Mesenteric fat pad (tissue), 1 donor: ENCODE results near the gene ASCC1. TPM values are rescaled to one million over a fixed set of nuclear protein-coding genes. Genes with fewer than 3 reads are reported as not detected.
"Not testable (repeated sequence)": the region's sequence is repeated elsewhere in the genome, so short reads cannot be mapped to it uniquely, and the experiment has no call there.

Experiments
- DNase-seq: peaks from one replicate; pipeline ENCODE4 v3.0.0-alpha.2; 2020; ENCODE audit warnings: low spot score
- total RNA-seq: library from RNA; stranded (reverse); fragmentation: NEBNext Ultra II Directional; extraction: Animal tissue kit (Norgen Biotek cat#: 25700); gene quantifications from one replicate; pipeline ENCODE4 v1.2.1, GENCODE V29; 2021
- donor health status: DM: yes; HTN: yes; CAD: no.

ASCC1 gene
- total RNA-seq, 1 donor from 2014 or later = 29.2 TPM

DNA sequence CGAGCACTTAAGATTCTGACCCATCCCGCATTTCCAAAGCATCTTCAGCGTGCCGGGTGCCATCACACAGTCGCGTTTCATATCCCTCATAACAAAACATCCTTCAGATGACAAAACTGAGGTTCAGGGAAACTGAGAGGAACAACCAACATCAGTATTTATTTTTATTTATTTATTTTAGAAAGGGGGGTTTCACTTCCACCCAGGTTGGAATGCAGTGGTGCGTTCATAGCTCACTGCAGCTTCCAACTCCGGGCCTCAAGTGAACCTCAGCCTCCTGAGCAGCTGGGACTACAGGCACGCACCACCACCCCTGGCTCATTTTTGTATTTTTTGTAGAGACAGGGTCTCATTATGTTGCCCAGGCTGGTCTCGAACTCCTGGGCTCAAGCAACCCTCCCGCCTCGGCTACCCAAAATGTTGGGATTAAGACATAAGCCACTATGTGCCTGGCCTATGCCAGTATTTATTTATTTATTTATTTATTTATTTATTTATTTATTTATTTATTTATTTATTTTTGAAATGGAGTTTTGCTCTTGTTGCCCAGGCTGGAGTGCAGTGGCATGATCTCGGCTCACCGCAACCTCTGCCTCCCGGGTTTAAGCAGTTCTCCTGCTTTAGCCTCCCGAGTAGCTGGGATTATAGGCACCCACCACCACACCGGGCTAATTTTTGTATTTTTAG, 33.2 kb upstream of the ASCC1 start:
- not testable (repeated sequence) for DNase-seq

DNA sequence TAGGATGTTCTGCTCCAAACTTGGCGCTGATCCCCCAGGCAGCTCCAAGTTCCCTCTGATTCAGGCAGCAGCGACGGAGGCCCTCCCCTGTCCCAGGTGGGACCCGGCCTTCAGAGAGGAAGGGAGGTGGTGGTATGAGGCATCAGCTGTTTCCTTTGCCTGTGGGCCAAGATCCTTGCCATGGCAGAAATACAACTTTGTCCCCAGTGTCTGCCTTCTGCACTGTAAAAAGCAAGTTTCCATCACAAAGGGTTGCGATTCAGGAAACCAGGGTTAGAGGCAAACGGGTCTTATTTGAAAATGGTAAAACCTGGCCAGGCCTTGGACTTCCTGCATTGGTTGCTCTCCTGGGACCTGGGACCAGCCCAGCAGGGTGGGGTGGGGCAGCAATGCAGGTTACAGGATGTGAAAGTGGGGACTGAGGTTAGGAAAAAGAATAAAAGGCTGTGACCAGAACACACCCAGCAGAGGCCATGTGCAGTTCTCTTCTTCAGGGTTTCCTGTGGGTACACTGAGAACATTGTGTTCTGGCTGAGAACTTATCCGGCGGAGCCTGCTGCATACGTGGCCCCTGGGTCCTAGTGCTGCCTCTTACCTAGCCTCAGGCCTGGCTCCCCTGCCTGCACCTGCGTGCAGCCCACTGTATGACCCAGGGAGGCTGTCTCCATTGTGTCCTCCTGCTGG, 32.5 kb upstream of the ASCC1 start:
- DNase-seq = no peak

DNA sequence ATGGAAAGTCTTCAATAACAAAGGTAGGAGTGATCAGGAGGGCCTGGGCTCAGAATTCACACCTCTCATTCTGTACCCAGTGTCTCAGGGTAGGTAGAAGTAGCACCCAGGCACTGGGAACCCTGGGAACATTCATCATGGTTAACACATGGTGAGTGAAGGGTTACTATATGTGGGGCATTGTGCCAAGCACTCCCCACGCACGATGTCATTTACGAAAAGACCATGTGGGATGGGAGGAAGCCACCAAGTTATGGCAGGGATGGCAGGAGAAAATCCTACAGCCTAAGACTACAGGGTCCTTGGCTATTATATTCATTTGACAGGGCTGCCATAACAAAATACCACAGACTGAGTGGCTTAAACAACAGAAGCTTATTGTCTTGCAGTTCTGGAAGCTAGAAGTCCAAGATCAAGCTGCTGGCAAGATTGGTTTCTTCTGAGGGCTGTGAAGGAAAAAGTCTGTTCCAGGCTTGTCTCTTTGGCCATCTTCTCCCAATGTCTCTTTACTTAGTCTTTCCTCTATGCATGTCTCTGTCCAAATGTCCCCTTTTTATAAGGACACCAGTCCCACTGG, 30.0 kb upstream of the ASCC1 start:
- DNase-seq = no peak

DNA sequence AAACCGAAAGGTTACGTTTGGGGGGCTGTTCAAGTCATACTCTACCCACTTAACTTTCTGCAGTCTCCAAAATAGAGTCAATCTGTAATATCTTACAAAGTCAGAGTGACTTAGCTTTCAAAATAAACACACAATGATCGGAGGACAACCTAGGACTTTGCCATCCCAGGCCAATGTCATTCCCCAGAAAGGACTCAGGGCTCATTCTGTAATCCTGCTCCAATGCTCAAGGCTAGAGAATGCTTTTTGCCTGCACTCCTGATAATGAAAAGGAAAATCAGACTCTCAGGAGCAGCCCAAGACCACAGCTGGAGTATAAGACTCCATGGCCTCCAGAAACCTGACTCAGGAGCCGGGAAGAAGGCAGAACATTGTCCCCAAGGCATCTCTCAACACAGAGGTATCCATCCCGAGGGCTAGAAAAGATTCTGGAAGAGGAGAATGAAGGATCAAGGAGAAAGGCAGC, 28.5 kb upstream of the ASCC1 start:
- DNase-seq = no peak

DNA sequence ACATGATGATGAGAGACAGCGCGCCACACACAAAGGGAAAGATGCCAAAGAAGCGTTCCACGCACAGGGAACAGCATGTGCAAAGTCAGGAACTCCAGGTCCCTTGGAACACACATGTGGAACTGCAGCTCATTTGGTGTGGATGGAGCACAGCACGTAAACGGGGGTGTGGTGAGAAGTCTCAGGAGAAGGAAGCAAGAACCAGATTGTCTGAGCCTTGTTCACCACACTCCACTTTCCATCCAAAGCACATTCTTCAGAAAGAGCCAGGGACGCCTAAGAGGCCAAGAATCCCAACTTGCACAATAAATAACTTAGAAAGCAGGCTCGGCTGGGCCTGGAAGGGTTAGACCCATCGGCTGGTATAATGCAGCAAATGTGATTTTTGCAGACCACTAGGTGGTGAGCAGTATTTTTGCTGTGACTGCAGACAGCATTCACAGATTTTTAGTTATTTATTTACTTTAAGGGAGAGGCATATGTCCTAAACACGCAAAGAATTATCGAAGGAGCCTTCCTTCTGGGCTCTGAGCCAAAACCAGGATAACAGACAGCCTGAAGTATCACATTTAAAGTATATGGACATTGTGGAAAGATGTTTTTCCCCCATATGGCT, 27.9 kb upstream of the ASCC1 start:
- no peak for DNase-seq

DNA sequence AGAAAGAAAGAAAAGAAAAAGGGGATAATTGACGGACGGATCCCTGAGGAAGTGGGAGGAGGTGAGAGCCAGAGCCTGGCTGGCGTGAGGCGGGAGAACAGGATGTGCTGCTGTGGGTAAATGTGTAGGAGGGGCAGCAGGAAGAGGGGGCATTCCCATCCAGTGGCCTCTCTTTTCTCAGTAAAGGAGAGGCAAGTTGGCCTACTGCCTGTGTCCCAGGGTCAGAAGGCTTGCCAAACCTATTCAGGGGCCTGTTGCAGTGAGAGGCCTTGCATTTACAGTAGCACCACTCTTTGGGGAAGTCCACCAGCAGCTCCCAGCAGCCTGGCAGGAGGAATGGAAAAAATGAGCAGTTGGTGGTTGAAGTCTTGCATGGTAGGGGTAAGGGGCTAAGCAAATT, 26.6 kb upstream of the ASCC1 start:
- no peak for DNase-seq

DNA sequence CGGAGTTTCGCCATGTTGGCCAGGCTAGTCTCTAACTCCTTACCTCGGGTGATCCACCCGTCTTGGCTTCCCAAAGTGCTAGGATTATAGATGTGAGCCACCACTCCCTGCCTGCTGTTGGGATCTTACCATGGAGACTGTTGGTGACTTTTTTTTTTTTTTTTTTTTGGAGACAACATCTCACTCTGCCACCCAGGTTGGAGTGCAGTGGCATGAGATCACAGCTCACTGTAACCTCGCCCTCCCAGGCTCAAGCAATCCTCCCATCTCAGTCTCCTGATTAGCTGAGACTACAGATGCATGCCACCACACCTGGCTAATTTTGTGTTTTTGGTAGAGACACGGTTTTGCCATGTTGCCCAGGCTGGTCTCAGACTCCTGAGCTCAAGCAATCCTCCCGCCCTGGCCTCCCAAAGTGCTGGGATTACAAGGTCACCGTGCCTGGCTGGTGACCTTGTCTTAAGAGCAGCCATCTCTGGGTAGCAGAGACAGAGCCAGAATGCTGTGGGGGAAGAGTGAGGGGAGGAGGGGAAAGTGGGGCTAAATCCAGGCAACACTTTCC, 25.7 kb upstream of the ASCC1 start:
- peak; percentile 64 for DNase-seq

DNA sequence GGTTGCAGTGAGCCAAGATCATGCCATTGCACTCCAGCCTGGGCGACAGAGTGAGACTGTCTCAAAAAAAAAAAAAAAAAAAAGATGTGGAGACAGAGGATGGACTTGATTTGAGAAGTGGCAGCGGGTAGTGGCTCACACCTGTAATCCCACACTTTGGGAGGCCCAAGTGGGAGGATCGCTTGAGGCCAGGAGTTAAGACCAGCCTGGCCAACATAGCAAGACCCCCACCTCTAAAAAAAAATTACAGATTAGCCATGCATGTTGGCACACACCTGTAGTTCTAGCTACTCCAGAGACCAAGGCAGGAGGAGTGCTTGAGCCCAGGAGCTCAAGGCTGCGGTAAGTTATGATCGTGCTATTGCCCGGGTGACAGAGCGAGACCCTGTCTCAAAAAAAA, 24.3 kb upstream of the ASCC1 start:
- peak; percentile 16 for DNase-seq

DNA sequence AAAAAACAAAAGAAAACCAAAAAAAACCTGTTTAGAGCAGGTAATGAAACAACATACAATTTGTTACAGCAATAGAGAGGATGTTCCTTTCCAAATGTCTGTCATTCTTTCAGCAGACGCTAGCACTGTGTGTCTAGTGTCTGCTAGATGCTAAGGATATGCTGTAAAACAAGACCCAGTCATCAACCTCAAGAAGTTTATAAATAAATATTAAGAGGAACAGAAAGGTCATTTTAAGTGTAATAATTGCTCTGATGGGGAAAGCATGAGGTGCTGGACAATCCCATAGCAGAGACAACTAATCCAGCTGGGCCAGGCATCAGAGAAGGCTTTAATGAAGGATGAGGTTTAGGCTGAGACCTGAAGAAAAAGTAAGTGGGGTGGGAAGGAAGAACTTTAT, 23.3 kb upstream of the ASCC1 start:
- no peak for DNase-seq

DNA sequence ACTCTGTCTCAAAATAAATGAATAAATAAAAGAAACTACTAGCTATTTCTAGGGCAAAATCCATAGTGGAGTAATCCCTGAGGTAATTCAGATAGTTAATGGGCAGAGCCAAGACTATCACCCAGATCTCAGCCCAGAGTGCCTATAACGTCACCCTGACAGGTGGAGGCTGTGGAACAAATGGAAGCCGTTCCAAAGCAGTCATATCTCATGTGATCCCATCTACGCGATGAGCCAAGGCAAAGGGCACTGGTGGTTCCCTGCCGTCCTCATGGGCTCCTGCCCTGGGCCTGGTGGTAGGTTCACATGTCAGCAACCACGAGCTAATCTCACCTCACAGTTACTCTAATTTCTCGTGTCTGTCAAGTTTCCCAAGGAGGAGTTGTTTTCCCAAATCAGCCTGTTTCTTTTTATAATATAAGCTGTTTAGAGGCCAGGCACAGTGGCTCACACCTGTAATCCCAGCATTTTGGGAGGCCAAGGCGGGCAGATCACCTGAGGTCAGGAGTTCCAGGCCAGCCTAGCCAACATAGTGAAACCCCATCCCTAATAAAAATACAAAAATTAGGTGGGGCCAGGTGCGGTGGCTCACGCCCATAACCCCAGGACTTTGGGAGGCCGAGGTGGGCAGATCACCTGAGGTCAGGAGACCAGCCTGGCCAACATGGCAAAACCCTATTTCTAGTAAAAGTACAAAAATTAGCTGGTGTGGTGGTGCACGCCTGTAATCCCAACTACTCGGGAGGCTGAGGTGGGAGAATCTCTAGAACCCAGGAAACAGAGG, 22.5 kb upstream of the ASCC1 start:
- peak; percentile 53 for DNase-seq

DNA sequence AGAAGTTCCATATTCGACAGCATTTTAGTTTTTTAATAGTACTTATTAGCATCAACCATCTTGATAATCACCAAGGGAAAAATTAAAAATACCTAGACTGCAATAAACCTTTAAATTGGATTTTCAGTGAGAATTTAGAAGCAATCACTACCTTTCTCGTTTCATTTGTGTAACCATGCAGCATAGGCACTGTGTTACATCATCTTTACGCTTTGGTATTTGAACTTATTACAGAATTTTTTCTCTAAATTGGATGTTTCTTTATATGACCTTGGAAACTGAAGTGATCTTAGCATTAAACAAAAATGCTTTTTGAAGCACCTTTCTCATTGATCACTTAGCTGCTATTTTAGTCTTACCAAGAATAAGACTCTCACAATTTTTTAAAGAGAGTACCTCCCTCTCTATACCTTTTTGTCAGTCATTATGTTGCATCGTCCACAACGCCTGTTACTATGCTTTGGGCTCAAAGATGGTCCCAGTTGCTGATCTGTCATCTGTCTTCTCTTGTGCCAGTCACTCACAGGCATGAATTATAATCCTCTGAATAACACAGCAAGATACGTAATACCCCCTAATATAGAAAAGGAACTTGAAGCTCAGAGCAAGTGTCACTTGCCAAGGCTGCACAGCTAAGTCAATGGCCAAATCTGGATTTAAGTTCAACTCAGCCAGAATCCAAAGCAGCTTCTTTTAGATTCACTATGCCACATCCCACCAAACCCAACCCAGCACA, 19.6 kb upstream of the ASCC1 start:
- DNase-seq = no peak

DNA sequence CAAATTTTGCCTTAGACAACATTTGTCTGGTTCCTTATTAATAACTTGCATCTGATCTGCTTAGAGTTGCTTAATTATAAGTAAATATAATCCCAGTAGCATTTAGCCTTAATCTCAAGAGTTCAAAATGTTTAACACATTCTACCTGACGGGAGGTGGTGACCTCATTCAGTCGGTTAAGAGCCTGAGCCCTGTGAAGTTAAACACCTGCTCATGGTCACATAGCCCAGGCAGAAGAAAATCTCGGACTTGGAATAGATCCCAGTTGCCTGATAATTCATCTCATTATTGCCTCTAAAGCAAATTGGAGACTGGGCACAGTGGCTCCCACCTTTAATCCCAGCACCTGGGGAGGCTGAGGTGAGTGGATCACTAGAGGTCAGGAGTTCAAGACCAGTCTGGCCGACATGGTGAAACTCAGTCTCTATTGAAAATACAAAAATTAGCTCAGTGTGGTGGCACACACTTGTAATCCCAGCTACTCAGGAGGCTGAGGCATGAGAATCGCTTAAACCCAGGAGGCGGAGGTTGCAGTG, 18.6 kb upstream of the ASCC1 start:
- DNase-seq = no peak

DNA sequence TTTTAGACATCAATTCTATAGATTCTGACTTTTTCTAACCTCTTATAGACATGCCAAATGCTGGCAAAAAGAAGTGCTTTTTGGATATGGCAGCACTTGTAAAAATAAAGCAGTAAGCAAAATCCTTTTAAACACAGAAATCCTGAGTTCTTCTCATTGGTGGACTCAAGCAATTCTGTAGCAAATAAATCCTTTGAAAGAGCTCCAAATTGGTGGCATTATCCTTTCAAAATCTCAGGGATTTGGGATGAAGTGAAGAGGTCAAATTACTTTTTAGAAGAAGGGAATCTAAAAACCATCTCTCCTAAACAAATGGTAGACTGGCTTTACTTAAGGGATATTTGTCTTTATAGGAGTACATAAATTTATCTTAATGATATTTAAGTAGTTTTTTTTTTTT, 17.5 kb upstream of the ASCC1 start:
- DNase-seq = no peak

DNA sequence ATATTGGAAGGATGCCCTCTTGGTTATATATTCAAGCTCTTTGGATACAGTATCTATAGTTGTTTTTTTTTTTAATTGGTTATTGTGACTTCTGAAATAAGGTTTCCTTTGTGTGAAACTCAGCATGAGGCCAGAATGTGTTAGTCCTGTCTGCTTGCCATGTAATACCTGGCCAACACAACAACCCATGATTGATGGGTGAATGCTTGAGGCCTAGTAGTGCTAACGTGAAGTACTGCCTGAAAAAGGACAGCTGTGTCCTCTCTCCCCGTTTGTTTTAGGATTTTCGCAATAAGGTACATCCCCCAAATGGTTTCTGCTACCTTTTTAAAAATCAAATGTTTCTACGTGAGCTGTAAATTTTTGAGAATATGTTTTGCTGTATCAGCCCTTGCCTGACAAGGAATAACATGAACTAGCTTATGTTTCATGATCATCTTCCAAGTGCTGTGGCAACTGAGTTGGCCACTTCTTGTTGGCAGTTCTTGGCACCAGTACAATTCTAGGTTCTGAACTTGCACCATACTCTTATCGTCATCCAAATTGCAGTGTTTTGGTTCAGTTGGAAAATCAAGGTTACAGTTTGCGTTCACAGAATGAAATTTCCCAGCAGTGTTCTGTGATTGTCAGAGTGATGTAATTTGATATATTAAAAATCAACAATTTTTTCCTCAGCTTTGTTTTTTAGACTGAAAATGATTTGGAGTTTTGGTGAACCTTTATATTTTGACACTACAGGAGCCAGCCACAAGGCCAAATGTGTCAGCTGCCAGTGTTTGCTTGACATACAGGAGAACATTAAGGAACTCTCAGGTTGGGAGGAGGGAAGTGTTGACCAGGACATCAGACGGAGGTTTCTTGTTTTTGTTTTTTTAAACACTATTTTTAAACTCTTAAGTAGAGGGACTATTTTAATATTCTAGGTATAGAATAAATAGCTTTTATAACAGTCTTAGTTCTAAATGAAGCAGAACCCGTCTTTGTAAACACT, 13.5 kb upstream of the ASCC1 start:
- no peak for DNase-seq

DNA sequence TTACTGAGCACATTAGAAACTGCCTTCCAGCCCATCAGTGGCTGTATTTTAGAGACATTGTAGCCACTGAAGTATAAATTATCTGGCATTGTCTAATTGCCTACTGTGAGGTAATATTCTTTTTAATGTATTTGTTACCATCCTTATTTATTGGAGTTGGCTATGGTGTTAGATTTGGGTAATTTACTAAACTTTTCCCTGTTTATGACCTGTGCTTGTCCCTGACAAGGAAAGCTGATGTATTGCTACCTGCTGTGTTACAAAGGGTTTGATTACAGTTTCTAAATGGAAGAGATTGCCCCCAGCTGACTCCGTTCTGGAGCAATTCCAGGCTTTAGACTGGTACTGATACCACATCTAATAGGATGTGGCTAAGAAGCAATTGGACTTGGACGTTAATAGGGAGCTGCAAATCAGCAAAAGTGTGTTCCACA, 12.3 kb upstream of the ASCC1 start:
- DNase-seq = no peak

DNA sequence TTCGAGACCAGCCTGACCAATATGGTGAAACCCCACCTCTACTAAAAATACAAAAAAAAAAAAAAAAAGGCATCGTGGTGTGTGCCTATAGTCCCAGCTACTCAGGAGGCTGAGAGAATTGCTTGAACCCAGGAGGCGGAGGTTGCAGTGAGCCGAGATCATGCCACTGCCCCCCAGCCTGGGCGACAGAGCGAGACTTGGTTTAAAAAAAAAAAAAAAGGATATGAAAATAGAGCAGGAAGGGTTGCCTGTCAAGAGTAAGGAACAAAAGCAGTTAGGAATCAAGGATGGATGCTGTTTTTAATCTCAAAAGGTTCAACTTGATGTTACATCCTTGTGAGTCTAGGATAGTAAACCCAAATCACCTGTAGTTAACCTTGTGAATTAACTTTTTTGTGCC, 11.8 kb upstream of the ASCC1 start:
- DNase-seq = peak; percentile 33

DNA sequence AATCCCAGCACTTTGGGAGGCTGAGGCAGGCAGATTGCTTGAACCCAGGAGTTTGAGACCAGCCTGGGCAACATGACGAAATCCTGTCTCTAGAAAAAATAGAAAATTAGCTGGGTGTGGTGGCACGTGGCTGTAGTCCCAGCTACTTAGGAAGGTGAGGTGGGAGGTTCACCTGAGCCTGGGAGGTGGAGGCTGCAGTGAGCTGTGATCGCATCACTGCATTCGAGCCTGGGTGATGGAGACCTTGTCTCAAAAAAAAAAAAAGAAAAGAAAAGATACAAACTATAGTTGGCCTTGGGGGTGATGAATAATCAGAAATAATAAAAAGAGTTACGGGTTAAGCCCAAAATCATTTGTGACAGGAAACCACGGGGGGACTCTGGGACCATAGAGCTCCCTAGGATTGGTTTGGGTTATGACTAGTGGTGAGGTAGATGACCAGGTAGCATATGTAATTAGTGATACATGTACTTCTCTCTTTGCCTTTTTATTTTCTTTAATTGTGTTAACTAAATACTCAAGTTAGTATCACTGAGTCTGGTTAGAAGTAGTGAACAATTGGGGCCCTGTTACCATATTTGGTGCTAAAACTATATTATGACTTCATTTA, 10.4 kb upstream of the ASCC1 start:
- DNase-seq = peak; percentile 30

DNA sequence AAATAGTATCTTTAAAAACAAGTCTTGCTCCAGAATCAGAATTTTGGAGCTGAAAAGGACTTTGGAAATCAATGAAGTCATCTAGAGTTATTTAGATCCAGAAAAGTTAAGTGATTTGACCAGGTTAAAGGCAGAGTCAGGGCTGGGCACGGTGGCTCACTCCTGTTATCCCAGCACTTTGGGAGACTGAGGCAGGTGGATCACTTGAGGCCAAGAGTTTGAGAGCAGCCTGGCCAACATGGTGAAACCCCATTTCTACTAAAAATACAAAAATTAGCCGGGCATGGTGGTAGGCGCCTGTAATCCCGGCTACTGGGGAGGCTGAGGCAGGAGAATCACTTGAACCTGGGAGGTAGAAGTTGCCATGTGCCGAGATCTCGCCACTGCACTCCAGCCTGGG, 8.1 kb upstream of the ASCC1 start:
- not testable (repeated sequence) for DNase-seq
